ENCODE measurements around the gene FDPS. TPM values are rescaled to one million over a fixed set of nuclear protein-coding genes. Genes with fewer than 3 reads are reported as not detected.

The FDPS gene
- total and polyA plus RNA-seq, 11 donors = 63.7 to 120 (median 77.6) TPM

DNA sequence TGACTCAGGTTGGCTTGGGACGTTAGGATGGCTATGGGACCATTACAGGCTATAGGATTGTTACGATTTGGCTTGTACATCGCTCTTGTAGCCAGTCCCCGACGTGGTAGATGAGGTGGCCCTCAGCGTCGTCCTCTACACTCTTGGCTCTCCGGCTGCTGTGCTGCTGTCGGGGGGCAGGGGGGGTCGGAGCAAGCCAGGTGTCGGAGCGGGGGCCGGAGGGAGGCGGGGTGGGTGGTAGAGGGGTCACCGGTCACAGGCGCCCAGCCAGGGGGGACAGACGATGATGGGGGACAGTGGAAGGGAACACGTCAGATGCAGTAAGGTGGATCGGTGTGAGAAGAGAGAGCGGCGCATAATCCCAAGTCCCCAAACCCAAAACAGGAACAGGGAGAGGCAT, 40.0 kb upstream of the FDPS start:
- H3K27me3 ChIP-seq = no peaks in the 10 kb centered on the region
- no peak for ATAC-seq
- H3K4me1 ChIP-seq = peaks cover 0 to 40% (median 19%) of the 10 kb centered on the region in 12 donors
- peaks cover 5 to 81% (median 78%) of the 10 kb centered on the region in 9 donors for H3K36me3 ChIP-seq
- no peak overlapping the region for H3K27ac ChIP-seq
- H3K9me3 ChIP-seq = no peaks in the 10 kb centered on the region
- no peak overlapping the region for H3K4me3 ChIP-seq
- TF ChIP-seq POLR2A (IDR thresholded peaks at IDR 0.05) = no peak
- no peak for TF ChIP-seq CTCF (IDR thresholded peaks at IDR 0.05)
- intact Hi-C loops (cut with DNase I) = no loop called here
- DNase-seq = no peak
- 87 to 92% (median 90%) methylated on average over 21 of the region's 21 CpGs for WGBS, 4 donors

DNA sequence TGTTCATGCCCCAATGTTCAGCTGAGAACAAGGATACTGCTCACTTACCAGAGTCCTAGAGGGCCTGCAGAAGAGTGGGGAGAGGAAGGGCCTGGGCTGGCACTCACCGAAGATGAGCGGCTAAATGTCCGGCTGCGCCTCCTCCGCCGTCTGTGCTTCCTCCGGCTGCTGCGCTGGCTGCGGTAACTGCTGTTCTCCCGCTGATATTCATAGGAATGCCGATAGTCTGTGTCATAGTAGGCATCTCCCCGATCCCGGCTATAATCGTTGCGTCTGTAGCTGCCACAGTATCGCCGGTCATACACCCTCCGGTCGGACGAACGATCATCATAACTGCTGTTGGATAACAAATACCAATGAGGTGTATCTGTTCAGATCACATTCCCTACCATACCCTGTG, 39.3 kb upstream of the FDPS start:
- Histone ChIP-seq H3K4me3 (no peak overlapping the region), H3K27me3 (no peaks in the 10 kb centered on the region), H3K9me3 (no peaks in the 10 kb centered on the region), H3K27ac (no peak overlapping the region), H3K4me1 (peaks cover 0 to 41% (median 23%) of the 10 kb centered on the region in 12 donors), H3K36me3 (peaks cover 5 to 73% (median 71%) of the 10 kb centered on the region in 9 donors)
- ATAC-seq = no peak
- DNase-seq = no peak
- TF ChIP-seq CTCF (IDR thresholded peaks at IDR 0.05) (no peak), POLR2A (IDR thresholded peaks at IDR 0.05) (no peak)
- WGBS, 4 donors = 92 to 95% (median 93%) methylated on average over 21 of the region's 21 CpGs
- intact Hi-C loops (cut with DNase I) = no loop called here

- intact Hi-C loops (cut with DNase I) = loop anchor here in 2 of 10 donors (1.0 kb wide), 2 partner anchors 36 to 52 kb away; partner anchors contain the start of gene FDPS (in 1 of the 2)
- DNase-seq (no peak), ATAC-seq (peak in 3 of 4 donors; percentile 12 to 59 (median 58))
- Histone ChIP-seq H3K27ac (peak overlapping the region; percentile 66 to 97 (median 95)), H3K4me1 (peaks cover 3 to 41% (median 28%) of the 10 kb centered on the region in 12 donors), H3K9me3 (no peaks in the 10 kb centered on the region), H3K27me3 (no peaks in the 10 kb centered on the region), H3K4me3 (peak overlapping the region; percentile 67 to 94 (median 77)), H3K36me3 (peaks cover 5 to 40% (median 38%) of the 10 kb centered on the region in 9 donors)
- WGBS, 4 donors = 4 to 5% (median 5%) methylated on average over 37 to 44 of the region's 44 CpGs
- TF ChIP-seq CTCF (IDR thresholded peaks at IDR 0.05) (no peak), POLR2A (IDR thresholded peaks at IDR 0.05) (no peak)
Observed at GRCh38 chr1:155272466-155273342, 36.0 kb upstream of the FDPS start.

Measured in heart left ventricle (tissue), 16 donors.